Measurements from ENCODE around the gene C5.
"Not testable (repeated sequence)": the region's sequence is repeated elsewhere in the genome, so short reads cannot be mapped to it uniquely, and the experiment has no call there.

Gene C5

GRCh38 chr9:120979797-120980196, 70.3 kb downstream of the C5 start:
- no peak for DNase-seq (ENCODE audit: low read depth in 2 of 2)

- no peak for DNase-seq (ENCODE audit: low read depth in 2 of 2)
Measured at GRCh38 chr9:120978987-120979386, 71.1 kb downstream of the C5 start.

GRCh38 chr9:120977321-120977720, 72.8 kb downstream of the C5 start:
- DNase-seq (ENCODE audit: low read depth in 2 of 2) = no peak

- no peak for DNase-seq (ENCODE audit: low read depth in 2 of 2)
Measured at GRCh38 chr9:120974921-120975320, 75.2 kb downstream of the C5 start.

GRCh38 chr9:120974181-120974580, 75.9 kb downstream of the C5 start:
- no peak for DNase-seq (ENCODE audit: low read depth in 2 of 2)

- no peak for DNase-seq (ENCODE audit: low read depth in 2 of 2)
Measured at GRCh38 chr9:120971938-120972337, 78.1 kb downstream of the C5 start.

- DNase-seq (ENCODE audit: low read depth in 2 of 2) = not testable (repeated sequence)
Measured at GRCh38 chr9:120971471-120971870, 78.6 kb downstream of the C5 start.

GRCh38 chr9:120970244-120970643, 79.8 kb downstream of the C5 start:
- no peak for DNase-seq (ENCODE audit: low read depth in 2 of 2)

- no peak for DNase-seq (ENCODE audit: low read depth in 2 of 2)
Measured at GRCh38 chr9:120966013-120966369, 84.1 kb downstream of the C5 start.

- no peak for DNase-seq (ENCODE audit: low read depth in 2 of 2)
Measured at GRCh38 chr9:120965344-120966012, 84.6 kb downstream of the C5 start.

GRCh38 chr9:120961936-120962335, 88.1 kb downstream of the C5 start:
- no peak for DNase-seq (ENCODE audit: low read depth in 2 of 2)

GRCh38 chr9:120960001-120960400, 90.1 kb downstream of the C5 start:
- DNase-seq (ENCODE audit: low read depth in 2 of 2) = no peak

GRCh38 chr9:120956862-120957261, 93.2 kb downstream of the C5 start:
- no peak for DNase-seq (ENCODE audit: low read depth in 2 of 2)

GRCh38 chr9:120951960-120952618, 98.0 kb downstream of the C5 start:
- no peak for DNase-seq (ENCODE audit: low read depth in 2 of 2)

- DNase-seq (ENCODE audit: low read depth in 2 of 2) = no peak
Measured at GRCh38 chr9:120950421-120951388, 99.4 kb downstream of the C5 start.

- DNase-seq (ENCODE audit: low read depth in 2 of 2) = no peak
Measured at GRCh38 chr9:120949290-120949689, 100.8 kb downstream of the C5 start.

GRCh38 chr9:120948824-120949223, 101.3 kb downstream of the C5 start:
- DNase-seq (ENCODE audit: low read depth in 2 of 2) = no peak

- no peak for DNase-seq (ENCODE audit: low read depth in 2 of 2)
Measured at GRCh38 chr9:120947222-120947621, 102.9 kb downstream of the C5 start.

GRCh38 chr9:120946259-120946658, 103.8 kb downstream of the C5 start:
- no peak for DNase-seq (ENCODE audit: low read depth in 2 of 2)

- DNase-seq (ENCODE audit: low read depth in 2 of 2) = no peak
Measured at GRCh38 chr9:120944948-120945347, 105.1 kb downstream of the C5 start.

GRCh38 chr9:120944434-120944843, 105.6 kb downstream of the C5 start:
- no peak for DNase-seq (ENCODE audit: low read depth in 2 of 2)

GRCh38 chr9:120942186-120943001, 107.7 kb downstream of the C5 start:
- no peak for DNase-seq (ENCODE audit: low read depth in 2 of 2)

Measured in stimulated activated CD4-positive, alpha-beta T cell treated with anti-CD3 and anti-CD28 coated beads, Interleukin-1b, Interleukin-23, amount 100 ng/mL, for 1 hour (primary cell).